ENCODE data around the gene DNAJC21. TPM values are rescaled to one million over a fixed set of nuclear protein-coding genes. Genes with fewer than 3 reads are reported as not detected.
"Not testable (repeated sequence)": the region's sequence is repeated elsewhere in the genome, so short reads cannot be mapped to it uniquely, and the experiment has no call there.

Gene DNAJC21
- total RNA-seq, 1 donor from 2014 or later = 46.2 TPM

DNA sequence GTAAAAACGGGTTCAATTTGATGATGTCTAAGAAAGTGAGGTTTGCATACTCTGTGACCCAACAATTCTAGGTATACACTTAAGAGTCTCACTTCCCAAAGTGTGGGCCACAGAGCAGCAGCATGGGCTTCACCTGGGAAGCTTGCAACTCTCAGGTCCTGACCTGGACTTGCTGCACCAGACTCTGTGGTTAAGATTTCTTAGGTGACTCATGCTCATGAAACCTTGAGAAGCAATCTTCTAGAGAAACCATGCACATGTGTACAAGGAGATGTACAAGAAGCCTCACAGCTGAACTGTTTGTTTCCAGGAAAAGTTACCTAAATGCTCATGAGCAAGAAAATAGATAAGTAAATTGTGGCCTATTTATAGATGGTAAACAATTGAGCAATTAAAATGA is 30.0 kb downstream of the DNAJC21 start:
- Mint-ChIP-seq H3K27ac (ENCODE audit: unreplicated experiment) (no peak overlapping the region), H3K9me3 (no peaks in the 10 kb centered on the region), H3K36me3 (ENCODE audit: low read depth) (peaks cover 14% of the 10 kb centered on the region), H3K4me1 (no peaks in the 10 kb centered on the region), H3K27me3 (ENCODE audit: low read depth) (no peaks in the 10 kb centered on the region), H3K4me3 (no peak overlapping the region)
- no peak for DNase-seq (ENCODE audit: low read depth, low spot score)
- TF ChIP-seq, protein P1, sequence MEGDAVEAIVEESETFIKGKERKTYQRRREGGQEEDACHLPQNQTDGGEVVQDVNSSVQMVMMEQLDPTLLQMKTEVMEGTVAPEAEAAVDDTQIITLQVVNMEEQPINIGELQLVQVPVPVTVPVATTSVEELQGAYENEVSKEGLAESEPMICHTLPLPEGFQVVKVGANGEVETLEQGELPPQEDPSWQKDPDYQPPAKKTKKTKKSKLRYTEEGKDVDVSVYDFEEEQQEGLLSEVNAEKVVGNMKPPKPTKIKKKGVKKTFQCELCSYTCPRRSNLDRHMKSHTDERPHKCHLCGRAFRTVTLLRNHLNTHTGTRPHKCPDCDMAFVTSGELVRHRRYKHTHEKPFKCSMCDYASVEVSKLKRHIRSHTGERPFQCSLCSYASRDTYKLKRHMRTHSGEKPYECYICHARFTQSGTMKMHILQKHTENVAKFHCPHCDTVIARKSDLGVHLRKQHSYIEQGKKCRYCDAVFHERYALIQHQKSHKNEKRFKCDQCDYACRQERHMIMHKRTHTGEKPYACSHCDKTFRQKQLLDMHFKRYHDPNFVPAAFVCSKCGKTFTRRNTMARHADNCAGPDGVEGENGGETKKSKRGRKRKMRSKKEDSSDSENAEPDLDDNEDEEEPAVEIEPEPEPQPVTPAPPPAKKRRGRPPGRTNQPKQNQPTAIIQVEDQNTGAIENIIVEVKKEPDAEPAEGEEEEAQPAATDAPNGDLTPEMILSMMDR (conservative IDR thresholded peaks at IDR 0.05) = no peak

DNA sequence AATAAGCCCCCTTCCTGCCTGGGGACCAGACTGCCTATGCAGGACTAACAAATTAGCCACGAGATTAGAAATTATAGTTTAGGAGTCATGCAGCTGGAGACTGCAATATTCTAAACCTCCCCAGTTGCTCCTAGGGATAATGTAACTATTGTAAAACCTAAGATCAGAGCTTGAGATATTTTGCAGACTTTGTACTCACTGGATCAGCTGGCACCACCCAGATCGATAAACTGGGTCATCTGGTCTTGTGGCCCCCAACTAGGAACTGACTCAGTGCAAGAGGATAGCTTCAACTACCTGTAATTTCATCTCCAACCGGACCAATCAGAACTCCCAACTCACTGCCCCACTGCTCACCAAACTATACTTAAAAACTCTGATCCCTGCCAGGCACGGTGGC is 38.2 kb downstream of the DNAJC21 start:
- Mint-ChIP-seq H3K36me3 (ENCODE audit: low read depth) (peaks cover 21% of the 10 kb centered on the region), H3K4me1 (no peaks in the 10 kb centered on the region), H3K4me3 (no peak overlapping the region), H3K9me3 (peaks cover 9% of the 10 kb centered on the region), H3K27me3 (ENCODE audit: low read depth) (no peaks in the 10 kb centered on the region), H3K27ac (ENCODE audit: unreplicated experiment) (no peak overlapping the region)
- TF ChIP-seq, protein P1 (conservative IDR thresholded peaks at IDR 0.05) = no peak
- no peak for DNase-seq (ENCODE audit: low read depth, low spot score)

DNA sequence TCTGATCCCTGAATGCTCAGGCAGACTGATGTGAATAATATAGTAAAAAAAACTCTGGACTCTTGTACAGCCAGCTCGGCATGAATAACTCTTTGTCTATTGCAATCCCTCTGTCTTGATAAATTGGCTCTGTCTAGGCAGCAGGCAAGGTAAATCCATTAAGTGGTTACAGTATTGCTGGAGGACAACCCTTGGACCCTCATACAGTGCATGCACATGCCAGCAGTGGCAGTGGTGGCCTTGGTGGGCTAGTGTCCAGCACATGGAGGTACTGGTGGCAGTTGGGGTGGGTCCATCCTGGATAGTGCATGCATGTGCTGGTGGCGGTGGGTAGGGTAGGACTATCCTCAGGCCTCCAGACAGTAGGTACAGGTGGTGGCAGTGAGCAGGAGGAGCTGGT is 38.9 kb downstream of the DNAJC21 start:
- peaks cover 21% of the 10 kb centered on the region for H3K36me3 Mint-ChIP-seq (ENCODE audit: low read depth)
- no peaks in the 10 kb centered on the region for H3K27me3 Mint-ChIP-seq (ENCODE audit: low read depth)
- no peak overlapping the region for H3K27ac Mint-ChIP-seq (ENCODE audit: unreplicated experiment)
- H3K4me3 Mint-ChIP-seq = no peak overlapping the region
- peaks cover 9% of the 10 kb centered on the region for H3K9me3 Mint-ChIP-seq
- no peak for DNase-seq (ENCODE audit: low read depth, low spot score)
- TF ChIP-seq, protein P1 (conservative IDR thresholded peaks at IDR 0.05) = no peak
- no peaks in the 10 kb centered on the region for H3K4me1 Mint-ChIP-seq

DNA sequence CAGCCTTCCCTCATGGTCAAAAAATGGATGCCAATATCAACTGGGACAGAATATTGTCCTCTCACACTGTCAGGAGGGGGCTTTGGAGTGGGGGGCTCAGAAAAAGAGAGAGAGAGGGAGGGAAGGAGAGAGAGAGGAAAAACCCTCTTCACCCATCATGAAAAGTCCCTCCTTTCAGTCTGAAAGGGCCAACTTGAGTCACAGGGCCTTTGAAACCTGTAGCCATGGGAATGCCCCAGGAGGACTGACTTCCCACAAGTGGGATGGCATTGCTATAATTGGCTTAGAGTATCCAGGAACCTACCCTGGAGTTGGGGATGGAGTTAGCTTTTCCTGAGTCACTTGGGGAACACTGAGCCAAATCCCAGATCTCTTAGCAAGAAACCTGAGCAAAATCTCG is 41.2 kb downstream of the DNAJC21 start:
- Mint-ChIP-seq H3K36me3 (ENCODE audit: low read depth) (peaks cover 14% of the 10 kb centered on the region), H3K9me3 (peaks cover 8% of the 10 kb centered on the region), H3K4me1 (no peaks in the 10 kb centered on the region), H3K27me3 (ENCODE audit: low read depth) (no peaks in the 10 kb centered on the region), H3K4me3 (no peak overlapping the region), H3K27ac (ENCODE audit: unreplicated experiment) (peak overlapping the region; percentile 31)
- TF ChIP-seq, protein P1 (conservative IDR thresholded peaks at IDR 0.05) = no peak
- DNase-seq (ENCODE audit: low read depth, low spot score) = no peak

DNA sequence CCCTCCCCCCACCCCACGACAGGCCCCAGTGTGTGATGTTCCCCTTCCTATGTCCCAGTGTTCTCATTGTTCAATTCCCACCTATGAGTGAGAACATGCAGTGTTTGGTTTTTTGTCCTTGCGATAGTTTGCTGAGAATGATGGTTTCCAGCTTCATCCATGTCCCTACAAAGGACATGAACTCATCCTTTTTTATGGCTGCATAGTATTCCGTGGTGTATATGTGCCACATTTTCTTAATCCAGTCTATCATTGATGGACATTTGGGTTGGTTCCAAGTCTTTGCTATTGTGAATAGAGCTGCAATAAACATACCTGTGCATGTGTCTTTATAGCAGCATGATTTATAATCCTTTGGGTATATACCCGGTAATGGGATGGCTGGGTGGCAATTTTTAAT is 42.3 kb downstream of the DNAJC21 start:
- H3K9me3 Mint-ChIP-seq; H3K4me3 Mint-ChIP-seq; H3K27ac Mint-ChIP-seq (ENCODE audit: unreplicated experiment); DNase-seq (ENCODE audit: low read depth, low spot score); H3K4me1 Mint-ChIP-seq; H3K27me3 Mint-ChIP-seq (ENCODE audit: low read depth); H3K36me3 Mint-ChIP-seq (ENCODE audit: low read depth): not testable (repeated sequence)

DNA sequence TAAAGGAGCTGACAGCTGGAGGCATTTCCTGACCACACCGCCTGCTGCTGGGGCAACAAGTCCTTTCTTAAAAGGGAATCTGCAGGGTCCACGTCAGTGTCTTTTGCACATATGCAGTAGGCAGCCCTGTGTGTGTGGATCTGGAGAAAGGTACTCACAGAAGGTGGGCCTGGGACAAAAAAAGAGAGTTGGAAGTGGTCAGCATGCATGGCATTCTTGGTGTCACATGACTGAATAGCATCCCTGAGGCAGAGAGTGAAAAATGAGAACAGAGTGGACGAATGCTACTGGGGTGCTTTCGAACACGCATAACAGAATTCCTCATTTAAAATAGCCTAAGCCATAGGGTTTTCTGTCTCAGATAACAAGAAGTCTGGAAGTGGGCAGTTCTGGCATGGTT is 47.0 kb downstream of the DNAJC21 start:
- DNase-seq (ENCODE audit: low read depth, low spot score) = no peak
- Mint-ChIP-seq H3K4me1 (no peaks in the 10 kb centered on the region), H3K27ac (ENCODE audit: unreplicated experiment) (no peak overlapping the region), H3K9me3 (no peaks in the 10 kb centered on the region), H3K27me3 (ENCODE audit: low read depth) (no peaks in the 10 kb centered on the region), H3K36me3 (ENCODE audit: low read depth) (no peaks in the 10 kb centered on the region), H3K4me3 (no peak overlapping the region)
- TF ChIP-seq, protein P1 (conservative IDR thresholded peaks at IDR 0.05) = no peak

Measured in neural crest cell (in vitro differentiated cells).